ENCODE measurements around the gene CD46.
A peak's percentile ranks its signal among the peaks of the same experiment; 100 is the strongest.

CD46 gene

DNA sequence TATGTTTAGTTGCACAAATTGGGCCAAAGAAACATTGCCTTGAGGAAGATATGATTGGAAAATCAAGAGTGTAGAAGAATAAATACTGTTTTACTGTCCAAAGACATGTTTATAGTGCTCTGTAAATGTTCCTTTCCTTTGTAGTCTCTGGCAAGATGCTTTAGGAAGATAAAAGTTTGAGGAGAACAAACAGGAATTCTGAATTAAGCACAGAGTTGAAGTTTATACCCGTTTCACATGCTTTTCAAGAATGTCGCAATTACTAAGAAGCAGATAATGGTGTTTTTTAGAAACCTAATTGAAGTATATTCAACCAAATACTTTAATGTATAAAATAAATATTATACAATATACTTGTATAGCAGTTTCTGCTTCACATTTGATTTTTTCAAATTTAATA lies 43.0 kb downstream of the CD46 start:
- no peak for DNase-seq (ENCODE audit: low read depth in 2 of 2, low spot score in 1 of 2)

DNA sequence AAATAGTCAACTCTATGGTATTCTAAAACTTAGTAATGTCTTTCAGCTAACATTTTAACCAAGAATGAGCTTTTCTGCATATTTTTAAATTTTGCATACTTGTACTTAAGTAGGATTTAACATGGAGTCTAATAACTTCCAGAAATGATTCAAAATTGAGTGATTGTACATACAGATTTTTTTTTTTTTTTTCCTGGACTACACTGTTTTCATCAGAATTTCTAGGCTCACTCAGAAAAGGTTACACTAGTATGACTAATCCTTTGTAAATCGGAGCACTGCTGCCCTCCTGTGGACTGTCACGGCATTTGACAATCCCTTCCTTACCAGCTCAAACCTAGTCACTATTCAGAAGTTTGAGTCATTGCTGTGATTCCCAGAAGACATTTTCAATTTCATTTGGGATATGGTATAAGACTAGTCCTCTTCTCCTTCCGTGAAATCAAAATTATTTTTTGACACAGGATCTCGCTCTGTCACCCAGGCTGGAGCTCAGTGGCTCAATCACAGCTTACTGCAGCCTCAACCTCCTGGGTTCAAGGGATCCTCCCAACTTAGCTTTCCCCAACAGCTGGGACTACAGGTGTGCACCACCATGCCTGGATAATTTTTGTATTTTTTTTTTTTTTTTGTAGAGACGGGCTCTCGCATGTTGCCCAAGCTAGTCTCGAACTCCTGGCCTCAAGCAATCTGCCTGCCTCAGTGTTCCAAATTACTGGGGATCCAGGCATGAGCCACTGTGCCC lies 45.5 kb downstream of the CD46 start:
- DNase-seq (ENCODE audit: low read depth in 2 of 2, low spot score in 1 of 2) = peak; percentile 64 to 69

DNA sequence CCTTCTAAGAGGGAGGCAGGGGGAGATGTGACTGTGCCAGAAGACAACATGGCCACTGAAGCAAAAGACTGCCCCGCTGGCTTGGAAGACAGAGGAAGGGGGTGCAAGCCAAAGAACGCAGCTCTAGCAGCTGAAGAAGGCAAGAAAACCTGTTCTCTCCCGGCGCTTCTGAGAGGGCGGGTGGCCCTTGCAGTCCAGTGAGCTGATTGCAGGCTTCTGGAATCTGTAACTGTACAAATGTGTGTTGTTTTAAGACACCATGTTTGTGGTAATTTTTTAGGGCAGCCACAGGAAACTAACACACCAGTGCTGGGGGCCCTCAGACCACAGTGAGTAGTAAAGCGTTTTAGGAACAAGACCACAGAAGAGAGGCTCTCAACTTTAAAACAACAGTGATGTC lies 47.0 kb downstream of the CD46 start:
- no peak for DNase-seq (ENCODE audit: low read depth in 2 of 2, low spot score in 1 of 2)

DNA sequence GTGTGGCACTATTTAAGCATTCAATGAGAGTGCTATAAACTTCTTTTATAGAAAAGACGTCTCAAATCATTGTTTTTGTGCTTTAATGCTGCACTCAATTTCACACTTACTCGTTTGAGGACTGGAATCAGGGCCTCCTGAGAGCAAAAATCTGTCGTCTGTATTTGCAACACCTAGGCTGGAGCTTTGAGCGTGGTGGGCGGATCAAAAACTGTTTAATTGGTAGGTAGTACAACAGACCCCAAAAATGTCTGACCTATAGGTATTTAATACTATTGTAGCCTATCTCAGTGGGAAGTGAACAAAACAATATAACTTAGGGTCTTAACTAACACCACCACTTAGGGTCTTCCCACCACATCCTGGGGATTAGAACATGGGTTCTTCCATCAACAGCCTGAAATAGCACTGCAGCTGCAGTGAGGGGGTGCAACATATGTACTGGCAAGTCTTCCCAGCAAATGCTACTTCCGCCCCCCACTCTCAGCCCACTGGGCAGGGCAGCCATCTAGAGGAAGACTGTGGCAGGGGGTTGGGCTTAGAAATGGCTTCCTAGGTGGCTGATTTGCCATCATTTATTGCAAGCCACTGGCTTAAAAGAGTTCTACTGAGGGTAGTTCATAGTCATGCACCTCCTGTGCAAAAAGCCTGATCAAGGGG lies 48.3 kb downstream of the CD46 start:
- no peak for DNase-seq (ENCODE audit: low read depth in 2 of 2, low spot score in 1 of 2)

DNA sequence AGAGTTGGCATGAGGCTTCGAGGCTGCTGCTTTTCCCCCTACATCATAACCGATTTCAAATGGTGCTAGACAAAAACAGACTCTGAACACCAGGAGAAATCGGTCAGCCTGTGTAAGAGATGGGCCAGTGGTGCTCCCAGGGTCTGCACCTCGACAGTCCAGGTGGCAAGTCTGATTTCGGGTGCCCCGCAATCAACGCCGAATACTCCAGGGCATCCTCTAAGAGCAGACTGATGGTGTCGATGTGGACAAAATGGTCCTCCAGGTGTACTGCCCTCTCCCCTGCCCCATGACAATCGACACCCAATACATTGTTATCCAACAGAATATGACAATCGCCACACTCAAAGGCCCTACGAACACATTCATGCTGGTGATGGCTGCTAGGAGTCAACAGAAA lies 50.0 kb downstream of the CD46 start:
- no peak for DNase-seq (ENCODE audit: low read depth in 2 of 2, low spot score in 1 of 2)

DNA sequence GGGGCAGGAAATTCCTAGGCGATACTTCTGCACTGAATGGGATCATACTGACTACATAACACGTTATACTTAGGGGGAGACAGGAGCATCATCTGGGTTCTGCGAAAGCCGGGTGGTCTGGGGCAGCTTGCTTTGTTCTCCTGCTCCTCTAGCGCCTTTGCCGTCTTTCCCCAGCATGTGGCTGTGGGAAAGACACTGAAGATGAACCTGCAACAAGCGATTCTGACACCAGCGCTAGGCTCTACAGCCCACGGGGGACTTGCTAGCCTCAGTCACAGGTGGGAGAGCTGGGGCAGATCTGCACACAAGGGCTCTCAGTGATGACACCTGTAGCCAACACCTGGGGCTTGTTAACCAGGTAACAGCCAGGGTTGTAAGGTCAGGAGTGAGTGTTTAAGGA lies 51.8 kb downstream of the CD46 start:
- no peak for DNase-seq (ENCODE audit: low read depth in 2 of 2, low spot score in 1 of 2)

DNA sequence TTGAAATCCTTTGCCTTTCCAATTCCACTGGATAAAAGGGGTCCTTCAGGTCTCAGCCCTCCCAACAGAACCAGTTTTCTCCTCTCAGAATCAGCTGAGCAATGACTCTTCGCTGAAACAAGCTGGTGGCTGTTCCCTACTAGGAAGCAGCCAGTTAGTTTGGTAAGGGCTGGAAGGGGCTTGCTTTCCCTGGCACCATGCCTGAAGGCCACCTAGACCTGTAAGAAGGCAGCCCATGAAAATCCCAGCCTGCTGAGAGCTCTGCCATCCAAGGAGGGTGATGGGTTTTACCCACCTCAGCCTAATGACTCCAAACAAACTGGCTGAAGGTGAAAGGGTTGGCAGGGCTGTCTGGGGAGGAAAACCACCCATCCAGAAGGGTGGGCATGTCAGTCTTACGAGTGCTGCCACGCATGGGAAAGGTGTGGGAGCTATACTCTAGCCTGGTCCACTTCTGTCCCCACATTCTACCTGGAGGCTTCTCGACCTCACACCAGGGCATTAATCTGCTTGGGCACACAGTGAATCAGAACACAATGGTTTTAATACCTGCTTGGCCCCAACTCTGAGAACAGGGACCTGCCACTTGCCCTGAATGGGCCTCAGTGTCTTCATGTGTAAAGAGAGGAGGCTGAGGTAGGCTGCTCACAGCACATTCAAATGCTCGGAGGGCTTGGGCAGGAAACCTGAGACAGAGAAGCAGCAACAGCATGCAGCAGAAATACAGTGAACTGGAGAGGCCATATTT lies 53.0 kb downstream of the CD46 start:
- no peak for DNase-seq (ENCODE audit: low read depth in 2 of 2, low spot score in 1 of 2)

DNA sequence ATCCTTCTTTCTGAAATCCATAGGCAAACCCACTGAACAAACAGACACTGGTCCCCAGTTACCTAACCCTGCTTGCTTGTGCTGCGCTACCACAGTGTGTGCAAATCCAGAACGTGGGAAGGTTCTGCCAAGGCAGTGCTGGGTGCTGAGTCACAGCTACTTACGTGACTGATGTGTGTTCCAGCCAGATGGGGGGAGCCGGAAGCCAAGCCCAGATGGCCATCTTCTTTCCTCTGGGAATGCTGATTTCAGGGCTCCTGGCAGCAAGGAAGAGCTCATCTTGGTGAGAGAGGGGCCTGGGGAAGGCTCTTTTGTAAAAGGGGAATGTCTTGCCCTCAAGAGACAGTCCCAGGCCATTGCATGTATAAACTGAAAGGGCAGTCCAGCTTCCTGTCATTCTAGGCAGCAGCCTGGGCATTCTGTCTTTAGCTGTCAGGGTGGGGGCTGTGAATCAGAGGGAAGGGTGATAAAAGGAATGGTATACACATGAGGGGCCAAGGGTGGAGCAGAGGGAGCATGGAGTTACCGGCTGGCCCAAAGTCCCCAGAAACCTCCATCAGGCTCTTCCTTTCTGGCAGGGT lies 54.1 kb downstream of the CD46 start:
- no peak for DNase-seq (ENCODE audit: low read depth in 2 of 2, low spot score in 1 of 2)

DNA sequence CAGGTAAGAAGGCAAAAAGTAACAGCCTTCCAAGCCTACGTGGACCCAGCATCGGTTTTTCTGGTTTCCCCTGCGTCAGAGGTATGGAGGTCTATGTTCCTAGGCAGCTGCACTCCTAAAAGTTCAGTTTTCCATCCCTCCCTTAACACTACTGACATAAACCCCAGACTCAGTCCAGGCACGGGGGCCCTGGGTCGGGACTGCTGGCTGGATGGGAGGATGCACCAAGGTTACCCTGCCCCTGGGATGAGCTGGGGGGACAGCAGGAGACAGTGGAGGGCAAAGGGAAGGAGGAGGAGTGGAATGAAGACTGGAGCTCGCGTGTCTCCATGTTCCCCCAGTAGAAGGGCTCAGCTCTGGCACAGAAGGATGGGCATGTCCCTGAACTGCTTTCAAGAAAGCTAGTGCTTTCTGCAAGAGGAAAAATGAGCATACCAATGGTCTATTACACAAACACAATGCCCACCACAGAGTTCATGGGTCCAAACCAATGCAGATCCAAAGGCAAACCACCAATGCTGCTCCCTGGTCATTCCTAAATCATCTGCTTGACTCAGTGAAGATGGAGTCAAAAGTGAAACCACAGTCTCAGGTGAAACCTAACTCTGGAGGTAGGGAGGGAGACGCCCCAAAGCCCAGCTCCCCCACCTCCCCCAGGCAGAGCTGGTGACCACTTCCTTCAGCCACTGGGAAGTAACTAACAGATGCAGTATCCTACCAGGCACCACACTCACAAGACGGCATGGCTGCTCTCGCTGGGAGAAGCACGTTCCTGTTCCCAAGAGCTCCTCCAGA lies 54.9 kb downstream of the CD46 start:
- DNase-seq (ENCODE audit: low read depth in 2 of 2, low spot score in 1 of 2) = no peak

DNA sequence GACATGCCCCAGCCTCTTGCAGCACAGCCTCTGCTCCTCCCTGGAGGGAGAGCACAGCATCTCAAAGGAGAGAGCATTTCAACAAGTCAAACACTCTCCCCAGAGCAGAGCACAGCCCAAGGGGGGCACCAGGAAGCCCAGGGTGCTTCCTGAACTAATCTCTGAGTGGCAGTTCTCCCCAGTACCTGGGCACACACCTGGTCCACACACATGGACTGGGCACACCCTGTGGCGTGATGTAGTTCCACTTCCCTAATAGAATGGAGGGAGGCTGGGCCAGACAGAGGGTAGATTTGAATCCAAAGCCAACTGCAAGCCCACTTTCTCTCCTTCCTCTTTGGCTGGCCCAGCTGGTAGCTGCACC lies 55.5 kb downstream of the CD46 start:
- no peak for DNase-seq (ENCODE audit: low read depth in 2 of 2, low spot score in 1 of 2)

DNA sequence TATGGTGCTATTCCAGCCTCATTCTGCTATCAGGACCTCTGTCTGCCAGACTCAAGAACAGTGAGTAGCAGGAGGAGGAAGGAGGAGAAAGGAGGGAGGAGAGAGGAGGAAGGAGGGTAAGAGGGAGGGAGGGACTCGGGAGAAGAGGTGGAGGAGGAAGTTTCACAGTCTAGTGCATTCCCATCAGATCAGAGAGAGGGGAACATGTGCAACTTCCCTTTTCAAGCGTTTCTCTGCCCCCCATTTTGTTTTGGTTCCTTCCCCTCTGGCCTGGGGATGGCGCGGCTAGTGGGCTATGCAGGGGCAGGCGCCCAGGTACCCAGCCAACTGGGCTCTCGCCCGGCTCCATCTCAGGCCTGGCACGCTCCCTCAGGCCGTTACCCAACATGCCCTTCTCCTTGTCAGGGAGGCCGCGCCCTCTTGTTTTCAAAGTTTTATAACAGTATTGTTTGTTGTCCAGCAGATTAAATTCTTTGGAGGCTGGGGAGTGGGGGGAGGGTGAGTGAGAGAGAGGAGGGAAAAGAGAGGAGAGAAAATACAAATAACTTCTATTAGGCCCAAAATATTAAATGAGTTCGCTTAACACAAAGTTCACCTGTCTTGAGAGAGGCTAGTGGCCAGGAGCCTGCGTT lies 56.0 kb downstream of the CD46 start:
- no peak for DNase-seq (ENCODE audit: low read depth in 2 of 2, low spot score in 1 of 2)

DNA sequence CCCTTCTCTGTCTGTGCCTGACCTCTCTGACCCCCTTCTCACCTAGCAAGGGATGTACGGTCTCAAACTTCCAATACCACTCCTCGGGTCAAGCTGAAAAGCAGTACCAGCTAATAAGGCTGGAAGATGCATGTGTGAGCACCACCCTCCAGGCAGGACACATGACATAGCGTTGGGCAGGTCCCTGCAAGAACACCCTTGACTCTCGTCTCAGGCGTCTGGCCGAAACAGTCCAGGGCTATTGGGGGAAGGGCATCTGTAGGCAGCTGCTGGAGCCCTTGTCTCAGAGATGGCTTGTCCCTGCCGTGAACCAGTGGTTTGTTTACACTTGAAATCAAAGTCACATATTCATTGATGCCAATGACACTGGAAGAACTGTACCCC lies 56.5 kb downstream of the CD46 start:
- DNase-seq (ENCODE audit: low read depth in 2 of 2, low spot score in 1 of 2) = no peak

DNA sequence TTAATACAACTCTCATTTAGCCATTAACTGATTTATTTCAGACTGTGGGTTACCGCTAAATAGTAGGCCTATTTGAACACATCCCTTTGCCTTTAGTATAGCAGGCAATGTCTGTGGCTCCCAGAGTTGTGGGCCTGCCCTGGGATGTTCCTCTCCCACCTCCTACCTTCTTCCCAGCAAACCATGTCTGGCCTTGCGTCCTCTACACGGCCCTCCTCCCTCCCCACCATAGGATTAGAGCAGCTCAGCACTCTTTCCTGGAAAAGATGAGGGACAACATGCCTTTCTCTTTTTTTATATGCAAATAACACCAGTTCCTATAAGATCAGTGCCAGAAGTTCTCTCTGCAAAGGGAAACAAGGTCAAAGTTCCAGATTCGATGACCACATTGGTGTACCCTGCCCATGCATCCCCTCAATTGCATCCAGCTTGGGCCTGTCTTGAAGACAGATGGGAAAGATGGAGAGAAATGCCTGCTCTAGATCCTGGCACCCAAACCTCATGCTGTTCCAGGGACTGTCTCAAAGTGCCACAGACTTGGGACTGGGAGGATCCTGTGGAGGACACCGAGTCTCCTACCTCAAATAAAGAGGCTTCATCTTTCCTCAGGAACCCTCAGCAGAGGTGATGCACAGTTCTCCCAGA lies 57.2 kb downstream of the CD46 start:
- no peak for DNase-seq (ENCODE audit: low read depth in 2 of 2, low spot score in 1 of 2)

DNA sequence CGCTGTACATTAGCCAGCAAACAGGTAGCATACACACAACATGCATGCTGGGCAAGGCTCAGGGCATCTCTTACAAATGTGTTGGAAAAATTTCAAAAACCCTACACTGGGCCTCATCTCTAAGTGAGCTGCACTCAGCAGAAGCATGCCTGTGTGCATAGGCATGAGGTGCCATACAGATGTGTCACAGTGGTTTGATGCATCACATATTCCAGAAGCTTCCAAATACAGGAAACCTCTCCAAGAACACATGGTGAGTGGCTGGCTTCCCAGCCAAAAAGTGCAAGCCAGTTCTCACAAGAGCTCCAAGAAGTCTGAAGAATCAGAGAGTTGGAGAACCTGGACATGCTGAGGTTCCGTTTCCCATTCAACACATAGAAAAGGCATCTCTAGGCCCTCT lies 58.3 kb downstream of the CD46 start:
- DNase-seq (ENCODE audit: low read depth in 2 of 2, low spot score in 1 of 2) = no peak

DNA sequence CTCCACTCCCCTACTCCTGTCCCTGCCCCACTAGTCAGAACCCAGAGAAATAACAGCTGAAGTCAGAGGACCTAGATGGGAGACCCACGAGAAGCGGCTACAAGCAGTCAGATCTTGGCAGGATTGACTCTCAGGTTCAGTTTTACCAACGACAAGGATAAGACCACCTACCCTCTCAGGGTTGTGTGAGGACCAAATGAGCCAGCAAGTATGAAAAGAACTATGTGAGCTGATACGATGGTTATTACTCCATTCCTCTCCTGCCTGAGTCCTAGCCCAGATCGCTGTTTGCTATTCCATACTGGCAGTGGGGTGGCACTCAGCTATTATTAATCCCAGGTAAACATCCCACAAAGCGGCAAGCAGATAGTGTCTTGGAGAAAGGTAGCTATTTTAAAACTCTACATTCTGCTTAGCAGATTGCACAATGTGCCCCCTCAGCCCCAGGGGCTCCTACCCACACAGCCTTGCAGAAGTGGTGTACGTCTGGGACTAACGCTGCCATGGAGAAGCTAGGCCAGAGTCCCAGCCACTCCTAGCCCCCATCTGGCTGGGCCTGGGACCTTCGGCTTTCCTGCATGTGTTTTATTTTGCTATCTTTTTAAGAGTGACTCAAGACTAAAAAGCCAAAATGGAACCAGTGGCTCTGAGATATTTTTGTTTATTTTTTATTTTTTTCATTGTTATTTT lies 58.9 kb downstream of the CD46 start:
- DNase-seq (ENCODE audit: low read depth in 2 of 2, low spot score in 1 of 2) = no peak

DNA sequence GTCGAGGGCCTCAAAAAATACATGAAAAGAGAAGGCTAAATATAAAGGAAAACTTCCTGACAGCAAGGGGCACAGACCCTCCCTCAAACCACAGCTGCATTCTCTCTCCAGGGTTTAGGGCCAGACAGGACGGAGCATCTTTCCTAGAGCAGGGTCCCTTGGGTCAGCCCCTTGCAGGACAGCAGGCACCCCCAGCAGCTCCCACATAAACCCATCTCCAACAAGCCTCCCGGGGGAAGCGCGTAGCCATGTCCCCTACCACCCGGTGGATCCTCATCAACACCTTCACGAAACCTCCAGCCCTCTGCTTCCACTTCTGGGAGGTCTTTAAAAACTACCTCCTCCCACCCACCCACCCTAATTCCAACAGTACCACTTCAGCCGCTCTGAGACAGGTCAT lies 59.5 kb downstream of the CD46 start:
- DNase-seq (ENCODE audit: low read depth in 2 of 2, low spot score in 1 of 2) = no peak

DNA sequence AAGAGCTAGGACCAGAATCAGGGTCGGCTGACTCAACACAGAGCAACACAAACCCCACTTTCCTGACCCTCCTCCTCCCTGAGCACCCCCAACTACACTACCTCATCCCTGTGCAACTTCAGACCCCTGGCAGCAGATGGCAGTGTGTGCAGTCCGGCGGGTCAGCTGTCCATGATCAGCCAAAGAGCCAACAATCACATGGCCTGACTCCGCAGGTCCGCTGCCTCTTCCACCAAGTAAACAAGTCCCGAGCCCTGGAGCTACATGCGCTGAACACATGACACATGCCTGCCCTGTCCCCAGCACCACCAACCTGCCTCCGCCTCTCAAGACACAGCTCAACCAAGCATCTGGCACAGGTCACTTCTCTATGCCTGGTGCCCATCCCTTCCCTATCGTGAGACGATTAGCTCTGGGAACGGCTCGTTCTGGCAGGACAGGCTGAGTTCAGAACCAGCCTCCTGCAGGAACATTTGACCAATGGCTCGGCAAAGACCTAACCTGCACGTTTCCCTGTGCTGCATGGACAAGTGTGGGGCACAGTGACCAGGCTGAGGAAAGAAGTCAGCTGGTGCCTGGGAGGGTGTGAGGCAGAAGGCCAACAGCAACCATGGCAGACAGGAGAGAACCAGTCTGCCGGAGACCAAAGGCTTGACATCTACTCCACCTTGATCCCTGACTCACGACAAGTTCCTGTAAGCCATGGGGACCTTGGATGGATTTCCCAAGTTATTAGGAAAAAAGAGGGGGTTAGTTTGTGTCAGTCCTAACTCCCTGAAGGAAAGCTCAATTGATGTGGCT lies 60.3 kb downstream of the CD46 start:
- no peak for DNase-seq (ENCODE audit: low read depth in 2 of 2, low spot score in 1 of 2)

DNA sequence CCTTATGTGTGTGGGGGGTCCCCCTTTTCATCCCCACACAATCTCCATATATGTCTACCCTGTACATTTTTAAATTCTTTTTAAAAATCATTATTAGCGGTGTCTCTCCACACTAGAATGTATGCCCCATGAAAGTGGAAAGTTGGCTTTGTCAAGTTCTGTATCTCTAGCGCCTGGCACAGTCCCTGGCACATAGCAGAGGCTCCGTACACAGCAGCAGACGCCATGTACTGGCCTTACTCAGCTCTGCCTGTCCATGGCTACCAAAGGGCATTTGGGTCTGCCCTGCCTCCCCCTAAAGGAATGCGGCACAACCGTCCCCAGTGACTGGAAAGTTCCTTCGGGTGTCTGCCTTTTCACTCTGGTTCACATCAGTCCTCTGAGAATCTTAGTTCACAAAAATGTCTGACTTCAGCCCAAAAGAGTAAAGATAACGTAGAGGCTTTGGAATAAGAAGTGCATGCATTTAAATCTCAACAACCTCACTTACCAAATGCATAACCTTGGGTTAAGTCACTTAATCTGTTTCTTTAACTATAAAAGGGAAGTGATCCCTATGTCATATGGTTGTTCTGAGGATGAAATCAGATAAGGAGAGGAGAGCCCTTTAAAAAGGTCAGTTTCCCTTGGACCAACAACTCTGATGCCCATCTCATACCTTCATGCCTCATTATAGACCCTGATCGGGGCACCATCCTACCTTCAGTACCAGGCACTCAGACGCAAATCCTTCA lies 61.1 kb downstream of the CD46 start:
- no peak for DNase-seq (ENCODE audit: low read depth in 2 of 2, low spot score in 1 of 2)
